GM21825 (cell line): ENCODE measurements around the gene MINDY4.

Experiments
- ATAC-seq: cut with Tn5 transposase; IDR thresholded peaks from one replicate; pipeline ENCODE4 v1.9.1; 2021; ENCODE audit warnings: mild to moderate bottlenecking, moderate library complexity; ENCODE audit not compliant: unreplicated experiment

MINDY4 gene

DNA sequence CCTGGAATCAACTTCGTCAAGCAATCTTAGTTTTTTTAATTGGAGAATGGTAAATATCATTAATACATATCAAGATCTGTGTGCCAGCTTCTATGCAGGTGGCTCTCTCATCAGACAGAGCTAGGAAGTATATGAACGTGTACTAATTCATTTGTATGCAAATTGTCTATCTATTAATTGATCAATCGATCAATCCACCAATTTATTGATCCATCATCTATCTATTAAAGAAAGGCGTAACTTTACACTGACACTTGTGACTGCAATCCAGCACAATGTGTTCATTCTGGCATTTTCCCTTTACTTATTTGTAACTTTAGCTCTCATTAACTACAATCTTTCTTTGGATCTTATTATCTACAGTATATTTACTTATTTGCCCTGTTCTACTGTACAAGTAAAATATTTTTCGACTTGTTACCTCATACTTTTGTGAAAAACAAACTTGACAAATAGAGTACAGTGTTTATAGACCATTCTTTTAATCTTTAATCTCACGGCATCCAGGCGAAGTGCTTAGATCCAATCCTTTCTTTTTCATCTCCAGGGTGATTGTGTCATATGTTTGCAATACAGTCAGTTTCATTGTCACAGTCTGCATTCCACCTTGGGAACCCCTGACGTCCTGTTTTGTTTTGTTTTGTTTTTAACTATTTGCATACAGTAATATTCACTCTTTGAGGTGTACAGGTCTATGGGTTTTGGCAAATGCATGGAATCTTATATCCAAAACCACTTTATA, 170.5 kb downstream of the MINDY4 start:
- no peak for ATAC-seq
